Left lung (tissue), 10 donors: ENCODE measurements around the gene FXYD4. TPM values are rescaled to one million over a fixed set of nuclear protein-coding genes. Genes with fewer than 3 reads are reported as not detected.
A peak's percentile ranks its signal among the peaks of the same experiment; 100 is the strongest.

Experiments
- ATAC-seq: fragments of 200-7000 bp; cut with Tn5 transposase; one replicate; pipeline ENCODE4 v1.9.1; 2020; ENCODE audit warnings: moderate library complexity
- DNase-seq, 4 donors: peaks; one replicate each; pipeline ENCODE4 v3.0.0-alpha.2; 2013 to 2020
- H3K27ac ChIP-seq, 2 donors: fragments of 200-600 bp; sonication (generic) in 1 of 2; one replicate each; pipeline versions ENCODE4 v1.5.0 to v1.8.0; 2020 to 2021
- H3K27me3 ChIP-seq, 2 donors: fragments of 200-600 bp; sonication (generic) in 1 of 2; one replicate each; pipeline versions ENCODE4 v1.5.0 to v1.8.0; 2020 to 2021
- H3K36me3 ChIP-seq, 2 donors: fragments of 200-600 bp; sonication (generic) in 1 of 2; one replicate each; pipeline versions ENCODE4 v1.5.0 to v1.8.0; 2020 to 2021
- H3K4me1 ChIP-seq, 2 donors: fragments of 200-600 bp; one replicate each; pipeline ENCODE4 v1.8.0; 2021
- H3K4me3 ChIP-seq, 2 donors: fragments of 200-600 bp; sonication (generic) in 1 of 2; one replicate each; pipeline versions ENCODE4 v1.5.0 to v1.8.0; 2020 to 2021; ENCODE audit warnings: mild to moderate bottlenecking in 1 of 2
- H3K9me3 ChIP-seq, 2 donors: fragments of 200-600 bp; sonication (generic) in 1 of 2; one replicate each; pipeline versions ENCODE4 v1.5.0 to v1.8.0; 2020 to 2021
- CTCF ChIP-seq, 2 donors: fragments of 200-600 bp; sonication (generic) in 1 of 2; IDR thresholded peaks; one replicate each; pipeline versions ENCODE4 v1.5.0 to v1.8.0; 2021; ENCODE audit warnings: antibody characterized with exemption in 2 of 2
- intact Hi-C, 2 donors: fragments of 100-400 bp; cut with DNase I; formaldehyde crosslinking; loops; one replicate each; pipeline versions ENCODE4 v1.11.2 to v1.14.2; 2022
- polyA plus RNA-seq, 6 donors: library from polyadenylated mRNA; unstranded; fragments of 120-200 nt; gene quantifications; one replicate each; pipeline ENCODE4 v1.2.1, GENCODE V29; 2013; ENCODE audit not compliant: insufficient read length in 6 of 6
- total RNA-seq, 2 donors: library from RNA; stranded (reverse); fragmentation: NEBNext Ultra II Directional; extraction: Animal tissue kit (Norgen Biotek cat#: 25700); gene quantifications; one replicate each; pipeline ENCODE4 v1.2.1, GENCODE V29; 2021
- donor health status: DM: no; HTN: yes; CAD: no.
- donor health status: DM: no; HTN: no; CAD: no.

The FXYD4 gene
- total and polyA plus RNA-seq, 8 donors = 1.0 to 6.0 TPM; not detected in 6

- intact Hi-C loops = no loop called here
- no peak for ATAC-seq
- no peak overlapping the region for H3K4me3 ChIP-seq
- H3K27me3 ChIP-seq = no peaks in the 10 kb centered on the region
- H3K4me1 ChIP-seq = peaks cover 0 to 13% of the 10 kb centered on the region in 2 donors
- H3K27ac ChIP-seq = no peak overlapping the region
- no peak for TF ChIP-seq CTCF (IDR thresholded peaks at IDR 0.05)
- DNase-seq = peak in 1 of 4 donors; percentile 22
- no peaks in the 10 kb centered on the region for H3K9me3 ChIP-seq
- H3K36me3 ChIP-seq = peaks cover 11 to 79% of the 10 kb centered on the region in 2 donors
These were observed 15.7 kb downstream of the FXYD4 start for GRCh38 chr10:43386981-43387677.

DNA sequence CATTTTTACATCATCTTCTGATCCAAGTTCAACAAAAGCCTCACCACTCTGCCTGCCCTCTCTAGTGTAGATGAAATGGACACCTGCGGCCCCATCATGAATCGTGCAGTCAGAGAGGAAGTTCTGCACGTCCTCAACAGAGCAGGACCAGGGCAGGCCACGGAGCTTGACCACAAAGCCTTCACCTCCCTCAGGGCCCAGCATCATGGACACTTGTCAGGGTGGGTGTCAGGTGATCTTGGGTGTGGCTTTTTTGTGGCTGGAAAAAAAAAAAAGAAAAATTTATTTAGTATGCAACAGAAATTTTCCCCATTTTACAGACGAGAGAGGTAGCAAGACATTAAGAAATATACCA, 16.2 kb downstream of the FXYD4 start:
- no peaks in the 10 kb centered on the region for H3K27me3 ChIP-seq
- intact Hi-C loops = no loop called here
- DNase-seq (peak in 1 of 4 donors; percentile 14), ATAC-seq (no peak)
- H3K36me3 ChIP-seq = peaks cover 11 to 84% of the 10 kb centered on the region in 2 donors
- H3K4me1 ChIP-seq = peaks cover 0 to 13% of the 10 kb centered on the region in 2 donors
- TF ChIP-seq CTCF (IDR thresholded peaks at IDR 0.05) = no peak
- H3K4me3 ChIP-seq = no peak overlapping the region
- no peaks in the 10 kb centered on the region for H3K9me3 ChIP-seq
- no peak overlapping the region for H3K27ac ChIP-seq

DNA sequence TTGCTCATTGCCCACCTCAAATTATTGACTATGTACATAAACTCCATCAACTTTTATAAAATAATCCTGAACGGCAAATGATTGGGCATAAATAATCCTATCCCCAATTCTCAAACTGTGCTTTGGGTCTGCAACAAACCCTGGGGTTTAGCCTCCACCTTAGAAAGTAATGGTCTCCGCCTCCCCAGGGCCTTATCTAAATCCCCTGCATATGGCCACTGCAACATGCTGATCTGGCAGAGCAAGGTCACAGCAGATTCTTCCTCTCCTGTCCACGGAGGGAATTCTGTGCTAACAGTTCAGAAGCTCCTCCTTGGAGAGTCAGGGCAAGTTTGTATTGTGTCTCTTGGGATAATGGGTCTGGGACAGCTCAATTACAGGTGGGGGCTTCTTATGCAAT, 18.4 kb downstream of the FXYD4 start:
- peaks cover 0 to 31% of the 10 kb centered on the region in 2 donors for H3K4me1 ChIP-seq
- H3K27me3 ChIP-seq = no peaks in the 10 kb centered on the region
- ATAC-seq (no peak), DNase-seq (peak in 1 of 4 donors; percentile 7)
- no peak overlapping the region for H3K27ac ChIP-seq
- no peak for TF ChIP-seq CTCF (IDR thresholded peaks at IDR 0.05)
- intact Hi-C loops = no loop called here
- no peaks in the 10 kb centered on the region for H3K9me3 ChIP-seq
- H3K4me3 ChIP-seq = no peak overlapping the region
- H3K36me3 ChIP-seq = peaks cover 11 to 99% of the 10 kb centered on the region in 2 donors

DNA sequence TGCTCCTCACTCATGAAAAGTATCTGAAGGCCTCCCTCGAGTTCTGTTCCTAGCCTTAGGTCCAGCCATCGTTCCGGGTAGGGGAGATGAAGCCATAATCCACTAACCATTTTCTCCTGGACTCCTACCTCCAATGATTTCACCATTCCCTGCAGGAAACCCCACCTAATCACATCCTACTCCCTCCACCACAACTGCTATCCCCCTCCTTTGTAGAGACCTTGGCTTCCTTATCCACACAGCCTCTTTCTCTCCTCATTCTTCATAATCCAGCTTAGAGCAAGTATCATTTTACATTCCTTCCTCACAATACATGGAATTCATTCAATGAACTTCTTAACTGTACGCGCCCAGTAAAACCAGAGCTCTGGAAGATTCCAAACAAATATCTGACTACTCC, 18.9 kb downstream of the FXYD4 start:
- H3K27me3 ChIP-seq = no peaks in the 10 kb centered on the region
- TF ChIP-seq CTCF (IDR thresholded peaks at IDR 0.05) = no peak
- intact Hi-C loops = no loop called here
- H3K4me3 ChIP-seq = no peak overlapping the region
- H3K4me1 ChIP-seq = peaks cover 1 to 35% of the 10 kb centered on the region in 2 donors
- DNase-seq (no peak), ATAC-seq (no peak)
- H3K27ac ChIP-seq = no peak overlapping the region
- no peaks in the 10 kb centered on the region for H3K9me3 ChIP-seq
- peaks cover 11 to 95% of the 10 kb centered on the region in 2 donors for H3K36me3 ChIP-seq

DNA sequence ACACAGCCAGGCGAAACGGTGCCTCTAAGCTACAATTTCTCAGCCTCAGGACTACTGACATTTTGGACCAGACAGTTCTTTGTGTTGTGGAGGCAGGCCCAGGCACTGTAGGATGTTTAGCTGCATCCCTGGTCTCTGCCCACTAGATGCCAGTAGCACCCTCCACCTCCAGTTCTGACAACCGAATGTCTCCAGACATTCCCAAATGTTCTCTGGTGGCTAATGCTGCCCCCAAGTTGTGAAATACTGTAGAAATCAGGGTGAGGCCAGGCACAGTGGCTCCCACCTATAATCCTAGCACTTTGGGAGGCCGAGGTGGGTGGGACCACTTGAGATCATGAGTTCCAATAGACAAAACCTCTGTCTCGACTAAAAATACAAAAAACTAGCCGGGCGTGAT, 19.3 kb downstream of the FXYD4 start:
- intact Hi-C loops = no loop called here
- Histone ChIP-seq H3K4me1 (peaks cover 5 to 40% of the 10 kb centered on the region in 2 donors), H3K27me3 (no peaks in the 10 kb centered on the region), H3K36me3 (peaks cover 11 to 90% of the 10 kb centered on the region in 2 donors), H3K27ac (no peak overlapping the region), H3K4me3 (no peak overlapping the region), H3K9me3 (no peaks in the 10 kb centered on the region)
- ATAC-seq = peak; percentile 48
- TF ChIP-seq CTCF (IDR thresholded peaks at IDR 0.05) = peak in 1 of 2 donors; percentile 22
- DNase-seq = peak in 2 of 4 donors; percentile 22 to 43
